ENCODE data around the gene TEAD2.

- TF ChIP-seq POLR2A (IDR thresholded peaks at IDR 0.05; ENCODE audit: low read depth, low read length) (no peak), SPI1 (IDR thresholded peaks at IDR 0.05; ENCODE audit: low read depth, low read length) (peak; percentile 82), POLR2AphosphoS5 (IDR thresholded peaks at IDR 0.05; ENCODE audit: low read depth, low read length) (no peak), TAF1 (IDR thresholded peaks at IDR 0.05; ENCODE audit: low read depth, low read length) (no peak), PAX5 (IDR thresholded peaks at IDR 0.05; ENCODE audit: insufficient read depth, low read length, severe bottlenecking) (no peak)
Observed at GRCh38 chr19:49408816-49409440, 46.7 kb upstream of the TEAD2 start.

Measured in GM12891 (cell line).